Liver (tissue), 9 donors: ENCODE measurements around the gene FCRL5. TPM values are rescaled to one million over a fixed set of nuclear protein-coding genes. Genes with fewer than 3 reads are reported as not detected.
A peak's percentile ranks its signal among the peaks of the same experiment; 100 is the strongest.

Experiments
- DNase-seq: peaks from one replicate; pipeline ENCODE4 v3.0.0-alpha.2; 2017; ENCODE audit warnings: low spot score
- H3K27ac ChIP-seq, 2 donors: one replicate each; pipeline ENCODE4 v1.7.0; 2013; ENCODE audit warnings: inconsistent platforms in 2 of 2, low read length in 2 of 2, control low read depth in 1 of 2, low read depth in 1 of 2, mild to moderate bottlenecking in 1 of 2
- H3K27me3 ChIP-seq, 4 donors: one replicate each; pipeline versions ENCODE4 v1.6.1 to v1.7.0; 2013; ENCODE audit warnings: low read length in 3 of 4, inconsistent platforms in 1 of 4, mild to moderate bottlenecking in 1 of 4, moderate library complexity in 1 of 4; ENCODE audit not compliant: control insufficient read depth in 4 of 4, insufficient read depth in 4 of 4
- H3K36me3 ChIP-seq, 4 donors: one replicate each; pipeline versions ENCODE4 v1.6.1 to v1.7.0; 2013; ENCODE audit warnings: low read length in 3 of 4, mild to moderate bottlenecking in 3 of 4, low read depth in 1 of 4, moderate library complexity in 1 of 4; ENCODE audit not compliant: control insufficient read depth in 4 of 4, insufficient read depth in 3 of 4
- H3K4me1 ChIP-seq, 4 donors: one replicate each; pipeline versions ENCODE4 v1.6.1 to v1.7.0; 2013; ENCODE audit warnings: low read length in 3 of 4, mild to moderate bottlenecking in 3 of 4, moderate library complexity in 1 of 4; ENCODE audit not compliant: control insufficient read depth in 4 of 4, insufficient read depth in 4 of 4
- H3K4me3 ChIP-seq, 3 donors: one replicate each; pipeline versions ENCODE4 v1.6.1 to v1.7.0; 2013; ENCODE audit warnings: low read length in 3 of 3, control low read depth in 1 of 3, low read depth in 1 of 3, mild to moderate bottlenecking in 1 of 3
- H3K9ac ChIP-seq, 2 donors: one replicate each; pipeline ENCODE4 v1.7.0; 2013; ENCODE audit warnings: low read length in 2 of 2, mild to moderate bottlenecking in 2 of 2, moderate library complexity in 2 of 2, control low read depth in 1 of 2, low read depth in 1 of 2
- H3K9me3 ChIP-seq, 4 donors: one replicate each; pipeline versions ENCODE4 v1.6.1 to v1.7.0; 2013; ENCODE audit warnings: low read length in 3 of 4; ENCODE audit not compliant: control insufficient read depth in 4 of 4
- EGR1 ChIP-seq, 2 donors: IDR thresholded peaks; 2 replicates each; pipeline ENCODE4 v1.6.1; 2016 to 2018; ENCODE audit warnings: antibody characterized with exemption in 2 of 2, low read depth in 2 of 2
- FOXA1 ChIP-seq: IDR thresholded peaks from 2 replicates; pipeline ENCODE4 v1.6.1; 2016; ENCODE audit warnings: antibody characterized with exemption
- FOXA2 ChIP-seq: IDR thresholded peaks from 2 replicates; pipeline ENCODE4 v1.6.1; 2016; ENCODE audit warnings: antibody characterized with exemption
- GABPA ChIP-seq, 2 donors: IDR thresholded peaks in 1 of 2; conservative IDR thresholded peaks in 1 of 2; 2 replicates each; pipeline ENCODE4 v1.6.1; 2016; ENCODE audit warnings: antibody characterized with exemption in 2 of 2, mild to moderate bottlenecking in 1 of 2, moderate library complexity in 1 of 2
- HNF4A ChIP-seq, 2 donors: conservative IDR thresholded peaks; 2 replicates each; pipeline ENCODE4 v1.6.1; 2016; ENCODE audit warnings: antibody characterized with exemption in 2 of 2, mild to moderate bottlenecking in 2 of 2
- HNF4G ChIP-seq: IDR thresholded peaks from 2 replicates; pipeline ENCODE4 v1.6.1; 2016; ENCODE audit warnings: antibody characterized with exemption
- JUND ChIP-seq, 2 donors: IDR thresholded peaks; 2 replicates each; pipeline ENCODE4 v1.6.1; 2016; ENCODE audit warnings: antibody characterized with exemption in 2 of 2
- NR2F2 ChIP-seq: IDR thresholded peaks from 2 replicates; pipeline ENCODE4 v1.6.1; 2016; ENCODE audit warnings: antibody characterized with exemption
- RAD21 ChIP-seq, 2 donors: IDR thresholded peaks; 2 replicates each; pipeline ENCODE4 v1.6.1; 2016; ENCODE audit warnings: antibody characterized with exemption in 2 of 2, mild to moderate bottlenecking in 2 of 2
- REST ChIP-seq: IDR thresholded peaks from 2 replicates; pipeline ENCODE4 v1.6.1; 2016; ENCODE audit warnings: antibody characterized with exemption, mild to moderate bottlenecking
- RXRA ChIP-seq, 2 donors: IDR thresholded peaks; 2 replicates each; pipeline ENCODE4 v1.6.1; 2017 to 2018; ENCODE audit warnings: antibody characterized with exemption in 2 of 2, mild to moderate bottlenecking in 1 of 2
- SP1 ChIP-seq: IDR thresholded peaks from 2 replicates; pipeline ENCODE4 v1.6.1; 2018; ENCODE audit warnings: antibody characterized with exemption, mild to moderate bottlenecking
- TAF1 ChIP-seq: conservative IDR thresholded peaks from 2 replicates; pipeline ENCODE4 v1.6.1; 2016; ENCODE audit warnings: antibody characterized with exemption, mild to moderate bottlenecking
- YY1 ChIP-seq: IDR thresholded peaks from 2 replicates; pipeline ENCODE4 v1.6.1; 2016; ENCODE audit warnings: antibody characterized with exemption, mild to moderate bottlenecking
- ZBTB33 ChIP-seq: IDR thresholded peaks from 2 replicates; pipeline ENCODE4 v1.6.1; 2016; ENCODE audit warnings: antibody characterized with exemption
- WGBS: extraction: QIAGEN DNeasy Blood & Tissue Kit; methylation state at CpG from one replicate; pipeline ENCODE4 v1.1.7; 2013; 5-methylcytosine and 5-hydroxymethylcytosine counted together
- polyA plus RNA-seq, 2 donors: library from polyadenylated mRNA; stranded (reverse) in 1 of 2; unstranded in 1 of 2; fragments of 200-250 nt in 1 of 2; fragments of >200 nt in 1 of 2; fragmentation: Nextera tagmentation in 1 of 2; extraction: Ambion mirVana in 1 of 2; gene quantifications; one replicate each; pipeline versions ENCODE4 v1.2.1 to v1.2.3, GENCODE V29; 2013 to 2015
- total RNA-seq, 2 donors: library from RNA; depleted of rRNA; stranded (reverse); fragments of >200 nt; gene quantifications; one replicate each; pipeline ENCODE4 v1.2.3, GENCODE V29; 2014
- TF ChIP-seq, protein P1 (sequence below): fragments of 150-350 bp; IDR thresholded peaks from 2 replicates; pipeline ENCODE4 v1.5.1; 2017; ENCODE audit warnings: improper control_type of control experiment, low read depth, low read length; ENCODE audit not compliant: missing input control
- TF ChIP-seq, protein P2 (sequence below): IDR thresholded peaks from 2 replicates; pipeline ENCODE4 v1.6.1; 2016; ENCODE audit warnings: antibody characterized with exemption
- TF ChIP-seq, protein P3 (sequence below): IDR thresholded peaks from 2 replicates; pipeline ENCODE4 v1.6.1; 2016; ENCODE audit warnings: antibody characterized with exemption
- donor health status: healthy.
- donor health status: healthy.
- donor health status: healthy.
- donor health status: healthy.
- donor health status: healthy.

FCRL5 gene
- total and polyA plus RNA-seq, 4 donors, result 0.10 to 0.72 (median 0.52) TPM

DNA sequence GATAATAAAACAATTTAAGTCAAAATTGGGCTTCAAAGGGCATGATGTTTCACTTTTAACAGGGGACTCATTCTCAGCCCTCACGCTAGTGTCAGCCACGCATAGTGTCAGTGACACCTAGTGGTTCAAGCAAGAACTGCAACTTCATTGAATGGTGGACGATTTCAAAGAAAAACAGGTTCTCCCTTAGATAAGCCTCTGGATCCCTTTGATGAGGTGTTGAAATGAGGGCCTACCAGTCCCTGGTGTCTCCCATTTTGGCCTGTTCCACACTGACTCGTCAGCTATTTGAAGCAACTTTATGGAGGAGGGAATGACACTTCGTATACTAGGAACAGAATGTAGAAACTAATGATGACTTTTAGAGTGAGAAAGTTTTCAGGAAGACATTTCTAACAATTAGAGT lies 56.2 kb downstream of the FCRL5 start:
- H3K9ac ChIP-seq, result no peak overlapping the region
- WGBS, result 14% methylated on average over 5 of the region's 5 CpGs
- H3K27me3 ChIP-seq, result peaks cover 0 to 7% (median 0%) of the 10 kb centered on the region in 4 donors
- DNase-seq, result no peak
- no peak overlapping the region for H3K27ac ChIP-seq
- no peak for TF ChIP-seq JUND (IDR thresholded peaks at IDR 0.05)
- TF ChIP-seq RAD21 (IDR thresholded peaks at IDR 0.05), result peak; percentile 82 to 91
- TF ChIP-seq, protein P1, sequence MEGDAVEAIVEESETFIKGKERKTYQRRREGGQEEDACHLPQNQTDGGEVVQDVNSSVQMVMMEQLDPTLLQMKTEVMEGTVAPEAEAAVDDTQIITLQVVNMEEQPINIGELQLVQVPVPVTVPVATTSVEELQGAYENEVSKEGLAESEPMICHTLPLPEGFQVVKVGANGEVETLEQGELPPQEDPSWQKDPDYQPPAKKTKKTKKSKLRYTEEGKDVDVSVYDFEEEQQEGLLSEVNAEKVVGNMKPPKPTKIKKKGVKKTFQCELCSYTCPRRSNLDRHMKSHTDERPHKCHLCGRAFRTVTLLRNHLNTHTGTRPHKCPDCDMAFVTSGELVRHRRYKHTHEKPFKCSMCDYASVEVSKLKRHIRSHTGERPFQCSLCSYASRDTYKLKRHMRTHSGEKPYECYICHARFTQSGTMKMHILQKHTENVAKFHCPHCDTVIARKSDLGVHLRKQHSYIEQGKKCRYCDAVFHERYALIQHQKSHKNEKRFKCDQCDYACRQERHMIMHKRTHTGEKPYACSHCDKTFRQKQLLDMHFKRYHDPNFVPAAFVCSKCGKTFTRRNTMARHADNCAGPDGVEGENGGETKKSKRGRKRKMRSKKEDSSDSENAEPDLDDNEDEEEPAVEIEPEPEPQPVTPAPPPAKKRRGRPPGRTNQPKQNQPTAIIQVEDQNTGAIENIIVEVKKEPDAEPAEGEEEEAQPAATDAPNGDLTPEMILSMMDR, result peak; percentile 82
- H3K4me3 ChIP-seq, result no peak overlapping the region
- H3K9me3 ChIP-seq, result peaks cover 0 to 7% (median 1%) of the 10 kb centered on the region in 4 donors
- H3K36me3 ChIP-seq, result no peaks in the 10 kb centered on the region
- no peaks in the 10 kb centered on the region for H3K4me1 ChIP-seq

- no peaks in the 10 kb centered on the region for H3K4me1 ChIP-seq
- H3K36me3 ChIP-seq, result no peaks in the 10 kb centered on the region
- peaks cover 0 to 7% (median 0%) of the 10 kb centered on the region in 4 donors for H3K27me3 ChIP-seq
- no peak for DNase-seq
- H3K27ac ChIP-seq, result no peak overlapping the region
- peaks cover 0 to 7% (median 1%) of the 10 kb centered on the region in 4 donors for H3K9me3 ChIP-seq
- 75% methylated on average over 3 of the region's 3 CpGs for WGBS
- no peak overlapping the region for H3K9ac ChIP-seq
- H3K4me3 ChIP-seq, result no peak overlapping the region
- TF ChIP-seq, protein P2, sequence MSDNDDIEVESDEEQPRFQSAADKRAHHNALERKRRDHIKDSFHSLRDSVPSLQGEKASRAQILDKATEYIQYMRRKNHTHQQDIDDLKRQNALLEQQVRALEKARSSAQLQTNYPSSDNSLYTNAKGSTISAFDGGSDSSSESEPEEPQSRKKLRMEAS, result no peak
- TF ChIP-seq NR2F2, result no peak
- no peak for TF ChIP-seq EGR1 (IDR thresholded peaks at IDR 0.05; ENCODE audit: low read depth in 2 of 2)
- TF ChIP-seq HNF4G, result no peak
- TF ChIP-seq SP1, result no peak
- no peak for TF ChIP-seq RAD21 (IDR thresholded peaks at IDR 0.05)
- no peak for TF ChIP-seq JUND (IDR thresholded peaks at IDR 0.05)
- TF ChIP-seq ZBTB33, result no peak
- no peak for TF ChIP-seq FOXA2
- TF ChIP-seq REST, result no peak
- no peak for TF ChIP-seq YY1
- TF ChIP-seq TAF1, result no peak
- TF ChIP-seq HNF4A (conservative IDR thresholded peaks at IDR 0.05), result no peak
- no peak for TF ChIP-seq RXRA (IDR thresholded peaks at IDR 0.05)
- TF ChIP-seq, protein P3, sequence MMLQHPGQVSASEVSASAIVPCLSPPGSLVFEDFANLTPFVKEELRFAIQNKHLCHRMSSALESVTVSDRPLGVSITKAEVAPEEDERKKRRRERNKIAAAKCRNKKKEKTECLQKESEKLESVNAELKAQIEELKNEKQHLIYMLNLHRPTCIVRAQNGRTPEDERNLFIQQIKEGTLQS, result no peak
- no peak for TF ChIP-seq GABPA (IDR thresholded peaks at IDR 0.05 in 1 of 2, conservative IDR thresholded peaks at IDR 0.05 in 1 of 2)
- TF ChIP-seq, protein P1, result no peak
- TF ChIP-seq FOXA1, result no peak
Measured at GRCh38 chr1:157495285-157495684, 57.0 kb downstream of the FCRL5 start.
